KG1 (cell line): ENCODE results near the gene HGS.

ENCODE experiments used
- DNase-seq: peaks from one replicate; lab custom pipeline; 2025; lab: John Stamatoyannopoulos, UW

HGS gene

GRCh38 chr17:81686614-81687013, 2.8 kb downstream of the HGS start:
- no peak for DNase-seq

DNA sequence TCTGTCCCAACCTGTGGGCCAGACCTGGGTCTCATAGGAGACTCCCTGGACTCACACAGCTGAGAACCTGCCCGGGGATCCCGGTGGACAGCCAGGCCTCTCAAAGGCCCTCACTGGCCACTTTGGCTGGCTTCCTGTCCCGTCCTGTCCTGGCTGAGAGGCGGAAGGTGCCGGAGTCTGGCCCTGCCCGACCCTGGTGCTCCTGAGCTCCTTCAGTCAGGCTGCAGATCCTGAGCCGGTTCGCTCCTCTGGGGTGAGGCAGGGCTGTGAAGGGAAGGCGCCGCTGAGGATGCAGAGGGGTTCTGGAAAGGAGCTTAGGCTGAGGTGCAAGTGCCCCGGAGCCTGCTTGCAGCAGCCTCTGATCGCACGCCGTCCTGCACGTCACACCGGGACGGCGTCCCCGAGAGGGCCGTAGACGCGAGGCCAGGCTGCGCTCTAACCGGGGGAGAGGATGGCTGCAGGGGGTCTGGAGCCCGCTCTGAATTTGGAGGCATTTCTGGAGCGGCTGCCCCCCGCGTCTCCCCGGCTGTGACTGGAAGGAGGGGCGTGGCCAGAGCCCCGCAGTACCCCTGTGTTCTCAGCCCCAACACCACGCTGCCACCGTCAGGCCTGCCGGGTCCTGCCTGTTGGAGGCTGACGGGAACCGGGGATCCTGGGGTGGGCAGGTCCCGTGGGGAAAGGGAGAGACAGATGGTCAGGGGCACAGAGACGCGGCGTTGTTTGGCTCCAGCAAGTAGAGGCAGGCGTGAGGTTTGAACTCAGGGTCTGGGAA, 4.1 kb downstream of the HGS start:
- DNase-seq: no peak

- DNase-seq: no peak
Measured at GRCh38 chr17:81688616-81689015, 4.8 kb downstream of the HGS start.

DNA sequence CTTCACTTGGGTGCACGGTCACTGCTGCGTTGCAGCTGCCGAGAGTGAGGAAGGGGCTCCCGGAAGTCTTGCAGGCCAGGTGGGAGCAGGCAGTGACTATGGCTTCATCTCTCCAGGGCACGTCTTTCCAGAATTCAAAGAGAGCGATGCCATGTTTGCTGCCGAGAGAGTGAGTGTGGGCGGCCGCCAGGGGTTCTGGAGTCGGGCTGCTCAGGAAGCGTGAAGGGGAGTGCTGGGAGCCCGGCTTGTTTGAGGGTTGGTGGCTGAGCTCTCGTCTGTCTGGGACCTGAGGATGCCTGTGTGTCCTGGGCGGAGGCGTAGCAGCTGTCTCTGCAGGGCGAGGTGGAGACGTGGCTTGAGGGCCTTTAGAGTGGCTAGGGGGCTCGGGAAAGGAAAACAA, 6.3 kb downstream of the HGS start:
- no peak for DNase-seq

DNA sequence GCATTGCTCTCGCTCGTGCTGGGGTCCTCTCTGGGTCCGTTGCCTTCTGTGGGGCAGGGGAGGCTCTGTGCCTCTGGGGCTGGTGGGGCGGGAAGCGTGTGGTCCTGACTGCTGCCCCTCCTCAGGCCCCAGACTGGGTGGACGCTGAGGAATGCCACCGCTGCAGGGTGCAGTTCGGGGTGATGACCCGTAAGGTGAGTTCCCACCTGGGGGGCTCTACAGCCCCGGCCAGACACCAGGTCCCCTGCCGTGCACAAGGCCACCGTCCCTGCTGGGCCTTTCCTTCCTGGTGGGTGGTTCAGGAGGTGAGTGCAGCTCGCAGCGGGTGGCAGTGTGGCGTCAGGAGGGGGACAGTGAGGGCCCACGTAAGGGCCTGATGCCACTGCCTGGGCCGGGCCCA, 6.7 kb downstream of the HGS start:
- DNase-seq: no peak

GRCh38 chr17:81691196-81691595, 7.4 kb downstream of the HGS start:
- DNase-seq: no peak

DNA sequence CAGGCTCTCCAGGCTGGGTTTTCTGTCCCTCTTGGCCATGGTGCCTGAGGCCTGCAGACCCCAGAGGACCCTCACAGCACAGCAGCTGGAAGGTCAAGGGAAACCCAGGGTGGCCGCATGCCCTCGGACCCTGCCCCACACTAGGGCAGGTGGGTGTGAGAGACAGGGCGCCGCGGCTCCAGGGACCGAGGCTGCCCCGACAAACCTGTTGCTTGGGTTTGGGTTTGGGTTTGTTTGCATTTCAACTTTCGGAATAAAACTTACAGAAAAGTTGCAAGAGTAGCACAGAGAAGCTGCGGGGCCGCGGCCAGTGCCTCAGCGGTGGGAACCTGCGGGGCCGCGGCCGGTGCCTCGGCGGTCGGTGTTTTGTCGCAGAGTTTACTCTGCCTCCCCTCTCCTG, 7.8 kb downstream of the HGS start:
- no peak for DNase-seq

DNA sequence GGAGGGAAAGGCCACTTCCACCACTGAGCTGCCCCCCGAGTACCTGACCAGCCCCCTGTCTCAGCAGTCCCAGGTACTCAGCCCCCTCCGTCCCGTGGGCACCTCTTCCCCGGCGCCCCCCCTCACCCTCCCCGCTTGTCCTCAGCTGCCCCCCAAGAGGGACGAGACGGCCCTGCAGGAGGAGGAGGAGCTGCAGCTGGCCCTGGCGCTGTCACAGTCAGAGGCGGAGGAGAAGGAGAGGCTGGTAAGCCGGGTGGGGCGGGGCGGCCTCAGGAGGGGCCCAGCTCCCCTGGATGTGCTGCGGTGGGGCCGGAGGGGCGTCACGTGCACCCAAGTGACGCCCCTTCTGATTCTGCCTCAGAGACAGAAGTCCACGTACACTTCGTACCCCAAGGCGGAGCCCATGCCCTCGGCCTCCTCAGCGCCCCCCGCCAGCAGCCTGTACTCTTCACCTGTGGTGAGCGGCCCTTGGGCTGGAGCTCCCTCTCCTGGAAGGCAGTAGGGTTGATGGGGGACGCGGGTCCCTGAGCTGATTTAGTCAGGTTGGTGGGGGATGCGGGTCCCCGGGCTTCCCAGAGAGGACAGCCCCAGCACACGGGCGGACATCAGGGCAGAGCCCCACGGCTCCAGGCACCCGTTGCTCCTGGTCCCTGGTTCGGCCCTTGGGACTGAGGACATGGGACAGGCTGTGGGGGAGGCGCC, 9.8 kb downstream of the HGS start:
- DNase-seq: no peak

DNA sequence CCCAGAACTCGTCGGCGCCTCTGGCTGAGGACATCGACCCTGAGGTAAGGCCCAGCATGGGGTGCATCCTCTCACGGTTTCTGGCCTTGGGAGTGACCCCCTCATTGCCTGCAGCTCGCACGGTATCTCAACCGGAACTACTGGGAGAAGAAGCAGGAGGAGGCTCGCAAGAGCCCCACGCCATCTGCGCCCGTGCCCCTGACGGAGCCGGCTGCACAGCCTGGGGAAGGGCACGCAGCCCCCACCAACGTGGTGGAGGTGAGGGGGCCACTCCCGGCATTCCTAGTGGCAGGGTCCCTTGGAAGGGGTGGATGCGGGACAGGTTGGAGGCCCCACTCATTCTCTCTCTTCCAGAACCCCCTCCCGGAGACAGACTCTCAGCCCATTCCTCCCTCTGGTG, 11.0 kb downstream of the HGS start:
- no peak for DNase-seq

GRCh38 chr17:81695211-81695610, 11.4 kb downstream of the HGS start:
- DNase-seq: no peak

GRCh38 chr17:81695801-81696200, 12.0 kb downstream of the HGS start:
- no peak for DNase-seq

DNA sequence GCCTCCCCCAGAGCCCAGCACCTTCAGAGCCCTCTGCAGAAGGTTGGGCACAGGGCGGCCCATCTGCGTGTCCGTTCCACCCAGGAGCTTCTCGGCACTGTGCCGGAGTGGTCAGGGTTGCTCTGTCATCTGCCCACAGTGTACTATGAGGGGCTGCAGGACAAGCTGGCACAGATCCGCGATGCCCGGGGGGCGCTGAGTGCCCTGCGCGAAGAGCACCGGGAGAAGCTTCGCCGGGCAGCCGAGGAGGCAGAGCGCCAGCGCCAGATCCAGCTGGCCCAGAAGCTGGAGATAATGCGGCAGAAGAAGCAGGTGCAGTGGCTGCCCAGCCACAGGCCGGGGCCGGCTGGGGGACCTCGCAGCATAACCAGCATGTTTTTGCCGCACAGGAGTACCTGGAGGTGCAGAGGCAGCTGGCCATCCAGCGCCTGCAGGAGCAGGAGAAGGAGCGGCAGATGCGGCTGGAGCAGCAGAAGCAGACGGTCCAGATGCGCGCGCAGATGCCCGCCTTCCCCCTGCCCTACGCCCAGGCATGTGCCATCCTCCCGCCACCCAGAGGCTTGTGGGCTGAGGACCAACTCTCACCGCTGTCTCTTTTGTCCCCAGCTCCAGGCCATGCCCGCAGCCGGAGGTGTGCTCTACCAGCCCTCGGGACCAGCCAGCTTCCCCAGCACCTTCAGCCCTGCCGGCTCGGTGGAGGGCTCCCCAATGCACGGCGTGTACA, 12.6 kb downstream of the HGS start:
- no peak for DNase-seq

DNA sequence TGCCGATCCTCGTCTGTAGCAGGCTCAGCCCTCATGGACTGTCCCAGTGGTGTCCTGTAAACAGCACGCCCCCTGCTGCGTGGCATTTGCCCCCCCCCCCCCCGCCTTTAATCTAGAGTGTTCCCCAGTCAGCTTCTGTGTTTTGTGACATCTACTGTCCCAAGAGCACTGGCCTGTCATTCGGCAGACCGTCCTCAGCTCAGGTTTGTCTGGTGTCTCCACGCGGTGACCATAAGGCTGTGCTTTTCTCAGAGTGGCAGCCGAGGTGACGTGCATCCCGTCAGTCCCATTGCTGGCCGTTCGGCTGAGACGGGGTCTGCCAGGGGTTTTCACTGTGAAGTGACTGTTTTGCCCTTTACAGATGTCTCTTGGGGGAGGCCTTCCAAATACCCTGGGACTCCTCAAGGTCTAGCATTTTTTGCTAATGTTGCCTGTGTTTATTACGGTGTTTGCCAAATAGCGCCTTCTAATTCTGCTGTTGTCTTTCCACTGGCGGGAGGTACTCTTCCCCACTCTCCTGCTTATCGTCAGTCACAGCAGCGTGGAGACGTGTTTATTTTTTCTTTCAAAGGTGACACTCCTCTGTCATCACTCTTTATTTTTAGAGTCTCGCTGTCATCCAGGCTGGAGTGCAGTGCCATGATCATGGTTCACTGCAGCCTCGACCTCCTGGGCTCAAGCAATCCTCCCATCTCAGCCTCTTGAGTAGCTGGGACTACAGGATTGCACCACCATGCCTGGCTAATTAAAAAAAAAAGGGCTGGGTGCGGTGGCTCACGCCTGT, 13.6 kb downstream of the HGS start:
- DNase-seq: no peak

- no peak for DNase-seq
Measured at GRCh38 chr17:81700353-81701287, 16.8 kb downstream of the HGS start.

GRCh38 chr17:81701288-81702071, 17.7 kb downstream of the HGS start:
- DNase-seq: no peak

GRCh38 chr17:81702934-81703746, 19.3 kb downstream of the HGS start, which contains the start of gene MRPL12:
Gene MRPL12, plus strand, starts transcription at chr17:81703367. Its CDS starts 135 bp downstream, at chr17:81703502.
- peak; percentile 78 for DNase-seq

GRCh38 chr17:81703747-81704654, 20.2 kb downstream of the HGS start:
- DNase-seq: no peak

- no peak for DNase-seq
Measured at GRCh38 chr17:81705518-81706231, 21.9 kb downstream of the HGS start.
